NOMO-1 (cell line): ENCODE results near the gene ADCYAP1R1.

Experiments
- DNase-seq, 2 experiments: peaks; one replicate each; lab custom pipeline; 2025; ENCODE audit not compliant: unreplicated experiment in 2 of 2; lab: John Stamatoyannopoulos, UW

ADCYAP1R1 gene

DNA sequence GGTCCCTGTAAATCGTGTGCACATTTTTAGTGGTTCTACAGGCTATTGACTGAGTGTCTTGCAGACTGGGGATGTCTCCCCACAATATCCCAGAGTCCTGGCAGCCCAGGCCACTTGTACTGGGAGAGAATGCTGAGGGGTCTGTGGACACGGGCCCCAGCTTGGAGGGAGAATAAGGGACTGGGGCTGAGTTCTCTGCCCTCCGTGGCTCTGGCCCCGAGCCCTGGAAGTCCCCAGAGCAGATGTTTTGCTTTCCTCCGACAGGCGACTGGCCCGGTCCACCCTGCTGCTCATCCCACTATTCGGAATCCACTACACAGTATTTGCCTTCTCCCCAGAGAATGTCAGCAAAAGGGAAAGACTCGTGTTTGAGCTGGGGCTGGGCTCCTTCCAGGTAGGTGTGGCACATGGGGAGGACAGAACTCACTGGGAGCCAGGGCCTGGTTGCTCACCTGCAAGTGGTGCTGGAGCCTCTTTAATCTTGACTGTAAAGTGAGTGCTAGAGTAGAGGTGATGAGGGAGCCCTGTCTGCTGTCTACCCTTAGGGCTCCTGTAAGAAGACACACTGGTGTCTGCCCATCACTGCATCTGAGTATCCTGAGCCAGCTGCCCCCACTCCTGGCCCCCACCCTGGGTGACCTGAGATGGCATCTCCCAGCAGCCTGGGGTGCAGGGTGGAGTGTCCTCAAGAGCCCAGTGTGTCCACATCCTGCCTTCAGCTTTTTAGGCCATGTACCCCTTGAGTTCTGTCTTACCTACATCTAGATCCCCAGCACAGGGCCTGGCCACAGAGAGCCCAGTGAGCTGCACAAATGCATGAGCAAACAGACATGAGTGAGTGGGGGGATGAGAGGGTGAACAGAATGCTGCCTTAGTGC, 51.1 kb downstream of the ADCYAP1R1 start:
- DNase-seq: no peak

GRCh38 chr7:31104361-31105255, 52.5 kb downstream of the ADCYAP1R1 start:
- no peak for DNase-seq

GRCh38 chr7:31105256-31105950, 53.3 kb downstream of the ADCYAP1R1 start:
- no peak for DNase-seq

DNA sequence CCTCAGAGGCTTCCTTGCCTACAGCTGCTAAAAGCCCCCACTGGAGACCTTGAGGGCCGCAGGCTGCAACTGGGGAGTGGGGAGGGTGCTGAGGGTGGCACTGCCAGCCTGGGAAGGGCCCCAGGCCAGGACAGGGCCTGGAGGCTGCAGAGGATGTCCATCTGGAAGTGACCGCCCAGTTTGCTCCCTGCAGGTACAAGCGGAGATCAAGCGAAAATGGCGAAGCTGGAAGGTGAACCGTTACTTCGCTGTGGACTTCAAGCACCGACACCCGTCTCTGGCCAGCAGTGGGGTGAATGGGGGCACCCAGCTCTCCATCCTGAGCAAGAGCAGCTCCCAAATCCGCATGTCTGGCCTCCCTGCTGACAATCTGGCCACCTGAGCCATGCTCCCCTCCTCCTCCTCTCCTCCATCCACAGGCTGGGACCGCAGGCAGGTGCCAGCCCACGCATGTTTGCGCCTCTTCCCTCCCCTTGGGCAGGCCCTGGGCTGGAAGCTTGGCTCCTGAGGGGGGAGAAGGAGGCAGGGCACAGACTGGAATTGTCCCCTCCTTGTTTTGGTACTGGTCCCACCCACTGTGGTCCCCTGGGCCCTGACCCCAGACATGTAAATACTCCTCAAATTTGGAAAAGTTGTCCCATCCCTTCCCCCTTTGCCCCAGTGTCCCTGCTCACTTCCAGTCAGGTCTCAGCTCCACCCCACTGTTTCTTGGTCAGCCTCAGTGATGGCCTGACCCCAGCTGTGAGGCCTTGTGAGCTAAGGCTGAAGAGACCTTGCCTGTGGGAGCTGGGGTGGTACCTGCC, 54.4 kb downstream of the ADCYAP1R1 start:
- DNase-seq: no peak

- no peak for DNase-seq
Observed at GRCh38 chr7:31107106-31108090, 55.3 kb downstream of the ADCYAP1R1 start.

DNA sequence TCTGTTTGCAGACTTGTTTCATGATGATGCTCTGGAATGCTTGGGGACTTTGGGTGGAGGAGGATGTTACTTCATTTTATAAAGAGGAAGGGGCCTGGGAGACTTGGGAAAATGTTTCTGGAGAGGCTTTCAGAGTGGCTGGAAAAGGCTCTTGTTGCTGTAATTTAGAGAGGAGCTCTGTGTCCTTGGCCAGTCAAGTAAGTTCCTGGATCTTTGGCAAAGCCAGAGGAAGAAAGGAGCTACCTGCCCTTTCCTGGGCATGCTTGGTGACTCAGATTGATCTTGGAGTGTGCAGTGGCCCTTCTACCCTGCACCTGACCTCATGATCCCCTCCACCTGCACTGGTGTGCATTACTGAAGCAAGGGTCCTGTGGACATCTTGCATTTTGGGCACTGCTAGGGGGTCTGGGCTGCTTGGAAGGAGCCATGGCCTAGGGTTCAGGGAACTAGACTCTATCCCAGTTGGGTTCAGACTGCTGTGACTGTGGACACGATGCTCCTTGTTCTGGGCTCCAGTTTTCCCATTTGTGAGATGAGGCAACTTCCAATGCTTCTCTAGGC, 56.1 kb downstream of the ADCYAP1R1 start:
- DNase-seq: no peak

- no peak for DNase-seq
Observed at GRCh38 chr7:31109751-31110150, 57.6 kb downstream of the ADCYAP1R1 start.

DNA sequence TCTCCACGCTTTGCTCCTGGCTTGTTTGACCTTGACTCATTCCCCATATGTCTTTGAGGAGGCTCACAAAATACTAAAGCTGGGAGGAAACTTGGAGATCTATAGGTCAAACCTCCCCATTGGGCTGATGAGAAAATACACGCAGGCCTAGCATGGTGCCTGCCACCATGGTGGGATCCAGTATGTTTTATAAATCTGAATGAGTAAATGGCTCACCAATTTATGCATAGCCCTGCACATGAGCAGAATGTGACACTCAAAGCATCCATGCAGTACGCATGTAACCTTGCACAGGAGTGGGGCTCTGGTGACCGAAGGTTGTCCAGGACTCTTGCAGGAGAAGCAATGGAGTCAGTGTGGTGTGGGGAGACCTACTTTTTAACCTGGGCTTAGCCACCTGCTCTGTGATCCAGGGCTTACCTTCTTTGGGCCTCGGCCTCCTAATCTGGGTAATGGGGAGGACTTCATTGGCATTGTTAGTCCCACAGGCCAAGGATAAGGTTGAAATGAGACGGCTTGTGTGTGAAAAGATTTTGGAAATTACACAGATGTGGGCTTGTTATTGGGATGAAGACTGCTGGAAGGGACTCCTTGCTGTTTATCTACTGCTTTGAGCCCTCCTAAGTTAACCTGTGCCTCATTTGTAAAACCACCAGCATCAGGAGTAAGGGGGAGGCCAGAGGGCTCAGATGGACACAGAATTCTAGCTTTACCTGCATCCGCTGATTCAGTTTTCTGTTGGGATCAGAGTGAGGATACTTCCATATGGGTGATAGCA, 58.4 kb downstream of the ADCYAP1R1 start:
- no peak for DNase-seq

DNA sequence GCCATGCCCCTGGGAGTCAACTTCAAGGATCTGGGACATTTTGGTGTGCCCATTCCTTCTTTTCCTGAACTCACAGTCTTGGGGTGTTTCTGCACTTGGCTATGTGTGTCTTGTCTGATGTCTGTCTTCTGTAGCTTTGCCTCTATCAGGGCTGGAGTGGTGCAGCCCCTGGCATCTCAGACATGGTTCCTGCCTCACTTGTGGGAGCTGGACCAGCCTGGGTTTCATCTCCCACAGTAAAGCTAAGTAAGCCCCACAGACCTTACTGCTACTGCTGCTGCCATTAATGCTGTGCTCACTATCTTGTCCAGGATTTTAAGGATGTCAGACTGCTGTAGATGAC, 59.0 kb downstream of the ADCYAP1R1 start:
- DNase-seq: no peak

GRCh38 chr7:31113660-31114059, 61.6 kb downstream of the ADCYAP1R1 start:
- DNase-seq: no peak

DNA sequence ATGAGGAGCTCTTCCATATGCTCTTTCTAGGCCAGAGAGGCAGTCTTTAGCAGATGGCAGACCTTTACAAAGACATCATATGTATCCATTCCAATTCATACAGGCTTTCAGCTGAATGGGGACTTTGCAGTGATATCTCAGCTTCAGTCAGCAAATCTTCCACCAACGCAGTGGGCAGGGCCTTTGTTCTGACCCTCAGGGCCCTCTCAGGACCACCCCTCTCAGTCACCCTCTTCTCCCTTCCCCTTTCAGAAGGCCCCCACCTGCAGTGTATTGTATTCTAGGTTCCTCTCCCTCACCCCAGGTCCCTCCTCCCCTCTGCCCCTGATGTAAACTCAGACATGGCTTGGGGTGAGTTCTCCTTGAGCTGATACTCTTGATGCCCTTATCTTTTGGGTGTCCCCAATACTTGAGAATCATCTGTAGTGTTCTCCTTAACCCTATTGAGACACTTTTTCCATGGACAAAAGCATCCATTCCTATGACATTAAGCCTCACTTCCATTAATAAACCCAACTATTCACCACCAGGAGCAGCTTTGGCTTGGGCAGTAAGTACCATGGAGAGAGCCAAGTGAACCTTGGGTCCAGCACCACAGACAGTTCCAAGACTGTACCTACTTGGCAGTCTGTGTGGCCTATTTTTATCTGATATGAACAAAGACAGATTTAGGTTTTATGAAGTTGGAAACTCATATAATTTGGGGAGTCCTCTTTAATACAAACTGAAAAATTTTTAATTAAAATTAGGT, 62.7 kb downstream of the ADCYAP1R1 start:
- DNase-seq: no peak

DNA sequence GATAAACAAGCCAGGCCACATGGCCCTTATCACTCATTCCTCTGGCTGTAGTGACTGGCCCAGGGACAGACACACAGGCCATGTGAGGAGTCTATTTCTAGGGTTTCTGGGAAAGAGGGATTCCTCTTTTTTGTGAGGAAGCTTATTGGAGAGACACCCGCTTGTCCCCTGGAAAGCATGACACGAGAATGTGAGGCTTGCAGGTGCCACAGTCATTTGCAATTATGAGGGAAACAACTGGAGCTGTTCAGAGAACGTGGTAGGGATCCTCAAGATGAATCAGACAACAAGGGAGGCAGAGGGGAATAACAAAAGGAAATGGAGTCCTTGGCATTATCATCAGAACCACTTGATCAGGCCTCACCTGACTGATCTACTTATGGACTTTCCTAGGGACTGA, 64.5 kb downstream of the ADCYAP1R1 start:
- DNase-seq: no peak

DNA sequence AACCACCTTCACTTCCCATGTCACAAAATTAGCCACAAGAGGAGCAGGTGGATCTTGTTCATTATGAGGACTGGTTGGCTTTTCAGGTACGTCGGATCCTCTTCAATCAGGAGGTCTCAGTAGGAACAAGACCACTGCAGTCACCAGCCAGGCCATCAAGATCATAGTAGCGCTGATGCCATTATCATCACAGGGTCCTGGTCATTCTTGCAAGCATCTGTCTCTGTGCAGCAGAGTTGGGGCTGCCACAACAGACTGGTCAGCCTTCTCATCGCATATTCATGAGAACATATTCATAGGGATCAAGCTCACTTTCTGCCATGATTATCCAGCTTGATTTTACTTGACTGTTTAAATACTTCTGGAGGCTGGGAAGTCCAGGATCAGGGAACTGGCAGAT, 67.1 kb downstream of the ADCYAP1R1 start:
- DNase-seq: no peak

DNA sequence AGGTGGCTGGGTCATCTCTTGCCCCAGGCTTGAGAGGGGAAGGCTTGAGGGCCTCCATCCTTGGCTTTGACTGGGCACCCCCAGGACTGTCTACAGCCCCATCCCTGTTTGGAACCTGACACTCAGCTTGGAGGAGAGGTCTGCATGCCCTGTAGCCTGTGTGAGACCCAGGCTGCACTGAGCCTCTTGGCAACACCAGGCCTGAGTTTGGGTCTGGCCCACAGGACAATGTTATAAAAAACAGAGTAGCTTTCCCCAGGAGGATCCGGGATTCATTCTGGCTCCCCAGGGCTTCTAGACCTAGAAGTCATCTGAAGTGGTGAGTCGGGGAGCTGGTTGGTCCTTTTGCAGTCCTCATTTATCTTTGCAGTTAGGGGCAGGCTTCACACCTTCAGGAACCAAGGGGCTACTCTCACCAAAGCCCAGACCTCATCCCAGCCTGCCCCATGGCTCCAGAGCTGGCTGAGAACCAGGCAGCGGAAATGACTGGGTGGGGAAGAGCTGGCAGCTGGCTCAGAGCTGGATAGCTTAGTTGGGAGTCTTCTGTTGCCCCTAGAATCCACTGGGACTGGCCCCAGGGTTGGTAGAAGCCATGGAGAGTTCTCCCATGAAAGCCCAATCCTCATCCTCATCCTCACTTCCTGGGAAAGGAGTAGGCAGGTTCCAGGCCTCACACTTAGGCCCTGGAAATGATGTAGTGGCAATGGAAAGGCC, 68.8 kb downstream of the ADCYAP1R1 start:
- no peak for DNase-seq

GRCh38 chr7:31121601-31122000, 69.5 kb downstream of the ADCYAP1R1 start:
- no peak for DNase-seq

DNA sequence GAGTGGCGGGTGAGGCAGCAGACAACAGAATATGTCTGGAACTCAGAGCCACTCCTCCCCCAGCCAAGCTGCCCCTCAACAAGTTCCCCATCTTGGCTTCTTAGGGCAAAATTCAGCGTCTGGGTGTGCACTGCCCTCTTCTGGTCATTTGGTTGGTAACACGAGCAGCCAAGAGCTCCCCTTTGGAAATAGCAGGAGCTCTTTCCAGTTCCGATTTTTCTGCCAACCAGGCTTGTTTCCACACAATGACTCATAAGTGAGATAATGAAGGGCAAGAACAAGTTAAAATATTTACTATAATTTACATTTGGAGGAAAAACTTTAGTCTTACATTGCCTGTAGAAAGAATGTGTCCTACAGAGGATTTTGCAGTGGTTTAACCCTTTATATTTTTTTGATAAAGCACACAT, 70.5 kb downstream of the ADCYAP1R1 start:
- peak; percentile 76 to 82 for DNase-seq

DNA sequence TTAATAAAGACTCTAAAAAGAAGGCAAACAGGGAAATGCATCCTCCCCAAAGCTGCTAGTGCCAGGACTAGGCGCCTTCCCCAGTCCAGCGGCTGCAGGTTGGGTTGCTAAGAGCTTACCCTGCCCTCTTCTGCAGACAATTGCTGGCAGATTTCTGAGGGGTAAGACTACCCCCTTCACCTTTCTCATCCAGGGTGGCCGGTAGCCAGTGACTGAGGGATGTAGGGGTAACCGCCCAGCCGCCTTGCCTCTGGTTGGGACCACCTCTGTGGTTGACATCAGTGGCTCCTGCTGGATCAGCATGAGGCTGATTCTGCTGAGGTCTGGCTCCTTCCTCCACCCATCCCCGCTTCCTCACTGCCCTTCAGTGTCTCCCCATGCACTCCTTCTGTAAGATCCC, 71.2 kb downstream of the ADCYAP1R1 start:
- no peak for DNase-seq
